HepG2 (cell line): ENCODE data around the gene RPL38. TPM values are rescaled to one million over a fixed set of nuclear protein-coding genes. Genes with fewer than 3 reads are reported as not detected.

Experiments used
- JUN ChIP-seq: sonication (generic); formaldehyde crosslinking; IDR thresholded peaks from 2 replicates; pipeline ENCODE4 v1.4.0; 2020; ENCODE audit warnings: mild to moderate bottlenecking, missing genetic modification reagents
- MYNN ChIP-seq: sonication (generic); formaldehyde crosslinking; IDR thresholded peaks from 2 replicates; pipeline ENCODE4 v1.4.0; 2020; ENCODE audit warnings: mild to moderate bottlenecking, low read depth, missing genetic modification reagents
- PHF20 ChIP-seq: sonication (generic); formaldehyde crosslinking; IDR thresholded peaks from 2 replicates; pipeline ENCODE4 v1.5.0; 2020; ENCODE audit warnings: mild to moderate bottlenecking, missing genetic modification reagents
- ZNF318 ChIP-seq: sonication (generic); formaldehyde crosslinking; IDR thresholded peaks from 2 replicates; pipeline ENCODE4 v1.4.0; 2020; ENCODE audit warnings: mild to moderate bottlenecking, missing genetic modification reagents
- ZNF761 ChIP-seq: sonication (generic); formaldehyde crosslinking; conservative IDR thresholded peaks from 2 replicates; pipeline ENCODE4 v1.4.0; 2020; ENCODE audit warnings: mild to moderate bottlenecking, missing genetic modification reagents
- ZSCAN29 ChIP-seq: sonication (generic); formaldehyde crosslinking; conservative IDR thresholded peaks from 2 replicates; pipeline ENCODE4 v1.4.0; 2020; ENCODE audit warnings: mild to moderate bottlenecking, missing genetic modification reagents
- polyA plus RNA-seq, 8 experiments: library from polyadenylated mRNA; depleted of rRNA in 3 of 8; stranded (reverse) in 7 of 8; unstranded in 1 of 8; fragments of >200 nt; fragmentation: Illumina TruSeq in 4 of 8; extraction: Trizol in 4 of 8; gene quantifications; 2 replicates each; pipeline versions ENCODE4 v1.2.1 to v1.2.3, GENCODE V29; 2011 to 2016; ENCODE audit warnings: low read depth in 4 of 8, missing spikeins in 1 of 8, mixed read lengths in 1 of 8; ENCODE audit not compliant: insufficient read depth in 1 of 8
- total RNA-seq, 5 experiments: library from RNA; depleted of rRNA; stranded (reverse); fragments of >200 nt; fragmentation: Illumina TruSeq; extraction: Trizol; gene quantifications; 2 replicates each; pipeline ENCODE4 v1.2.3, GENCODE V29; 2016; ENCODE audit warnings: low read depth in 1 of 5
- TF ChIP-seq, protein P1 (sequence below): sonication (generic); formaldehyde crosslinking; IDR thresholded peaks from 2 replicates; pipeline ENCODE4 v1.4.0; 2020; ENCODE audit warnings: mild to moderate bottlenecking, missing genetic modification reagents

The RPL38 gene
- total and polyA plus RNA-seq, 2 of the 13 experiments (the other 11 are each of a cell fraction or from before 2014, with no cell fraction given): 2,370 to 2,372 TPM

DNA sequence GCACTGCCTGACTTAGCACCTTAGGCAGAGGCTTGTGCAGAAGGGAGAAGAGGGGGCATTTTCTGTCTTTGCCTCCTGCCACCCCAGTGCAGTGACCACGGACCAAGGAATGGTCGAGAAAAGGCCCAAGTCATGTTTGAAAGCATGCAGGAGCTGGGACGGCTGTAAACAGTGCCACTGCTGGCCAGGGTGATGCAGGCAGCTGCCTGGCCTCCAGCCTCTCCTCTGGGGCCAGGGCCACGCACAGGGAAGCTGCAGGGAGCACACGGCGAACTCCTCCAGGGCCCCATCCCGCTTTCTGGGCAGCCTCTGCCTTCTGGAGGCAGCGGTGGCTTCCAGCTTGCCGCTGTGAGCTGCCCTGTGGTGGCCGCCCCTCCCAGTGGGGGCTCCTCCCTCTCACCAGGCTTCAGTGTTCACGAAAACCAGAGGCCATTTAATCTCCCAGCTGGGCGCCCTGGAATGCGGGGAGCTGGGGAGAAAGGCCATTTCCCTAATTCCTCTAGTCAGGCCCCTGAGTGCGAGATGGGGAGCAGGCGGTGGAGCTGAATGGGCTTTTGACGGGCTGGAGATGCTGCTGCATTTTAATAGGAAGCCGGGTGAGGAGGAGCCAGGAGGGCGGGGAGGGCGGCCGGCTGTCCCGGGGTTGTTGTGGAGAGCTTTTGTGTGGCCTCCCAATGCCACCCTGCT, 41.8 kb downstream of the RPL38 start (continued):
- TF ChIP-seq, protein P1, sequence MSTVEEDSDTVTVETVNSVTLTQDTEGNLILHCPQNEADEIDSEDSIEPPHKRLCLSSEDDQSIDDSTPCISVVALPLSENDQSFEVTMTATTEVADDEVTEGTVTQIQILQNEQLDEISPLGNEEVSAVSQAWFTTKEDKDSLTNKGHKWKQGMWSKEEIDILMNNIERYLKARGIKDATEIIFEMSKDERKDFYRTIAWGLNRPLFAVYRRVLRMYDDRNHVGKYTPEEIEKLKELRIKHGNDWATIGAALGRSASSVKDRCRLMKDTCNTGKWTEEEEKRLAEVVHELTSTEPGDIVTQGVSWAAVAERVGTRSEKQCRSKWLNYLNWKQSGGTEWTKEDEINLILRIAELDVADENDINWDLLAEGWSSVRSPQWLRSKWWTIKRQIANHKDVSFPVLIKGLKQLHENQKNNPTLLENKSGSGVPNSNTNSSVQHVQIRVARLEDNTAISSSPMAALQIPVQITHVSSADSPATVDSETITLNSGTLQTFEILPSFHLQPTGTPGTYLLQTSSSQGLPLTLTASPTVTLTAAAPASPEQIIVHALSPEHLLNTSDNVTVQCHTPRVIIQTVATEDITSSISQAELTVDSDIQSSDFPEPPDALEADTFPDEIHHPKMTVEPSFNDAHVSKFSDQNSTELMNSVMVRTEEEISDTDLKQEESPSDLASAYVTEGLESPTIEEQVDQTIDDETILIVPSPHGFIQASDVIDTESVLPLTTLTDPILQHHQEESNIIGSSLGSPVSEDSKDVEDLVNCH (CRISPR knock-in tag): no peak
- no peak for TF ChIP-seq PHF20 (CRISPR knock-in tag)
- no peak for TF ChIP-seq MYNN (CRISPR knock-in tag)
- TF ChIP-seq JUN (CRISPR knock-in tag): no peak
- no peak for TF ChIP-seq ZNF761 (CRISPR knock-in tag)
- no peak for TF ChIP-seq ZNF318 (CRISPR knock-in tag)
- no peak for TF ChIP-seq ZSCAN29 (CRISPR knock-in tag)
